OCI-LY3 (cell line): ENCODE results near the gene P2RX3.
"Not testable (repeated sequence)": the region's sequence is repeated elsewhere in the genome, so short reads cannot be mapped to it uniquely, and the experiment has no call there.

Experiments used
- H2AFZ ChIP-seq: fragments of 200-600, 300-600 bp; shearing (Covaris generic); 2 replicates; pipeline ENCODE4 v1.6.0; 2014; ENCODE audit warnings: antibody characterized with exemption, low read depth, low read length
- H3K27ac ChIP-seq: fragments of 200-600, 300-600 bp; sonication (generic); 2 replicates; pipeline ENCODE4 v1.5.1; 2014; ENCODE audit warnings: mild to moderate bottlenecking, low read length, moderate library complexity, mixed read lengths
- H3K27me3 ChIP-seq: fragments of 200-600, 300-600 bp; sonication (generic); 2 replicates; pipeline ENCODE4 v1.6.1; 2014; ENCODE audit warnings: low read depth, low read length, mixed read lengths
- H3K36me3 ChIP-seq: fragments of 200-600, 300-600 bp; sonication (generic); replicated peaks from 2 replicates; pipeline ENCODE3; 2014; ENCODE audit warnings: low read depth, low read length, mixed read lengths
- H3K4me1 ChIP-seq: fragments of 300-600, 200-600 bp; sonication (generic); 2 replicates; pipeline ENCODE4 v1.6.1; 2014; ENCODE audit warnings: low read length, mixed read lengths
- H3K4me2 ChIP-seq: fragments of 200-600, 300-600 bp; sonication (generic); 2 replicates; pipeline ENCODE4 v1.6.1; 2014; ENCODE audit warnings: low read length, mixed read lengths
- H3K4me3 ChIP-seq: fragments of 300-600, 200-600 bp; sonication (generic); 2 replicates; pipeline ENCODE4 v1.5.1; 2014; ENCODE audit warnings: antibody characterized with exemption, mild to moderate bottlenecking, low read length, moderate library complexity
- H3K79me2 ChIP-seq: fragments of 300-600, 200-600 bp; shearing (Covaris generic); 2 replicates; pipeline ENCODE4 v1.6.1; 2014; ENCODE audit warnings: mild to moderate bottlenecking, low read length, mixed read lengths
- H3K9ac ChIP-seq: fragments of 300-600, 200-600 bp; shearing (Covaris generic); 2 replicates; pipeline ENCODE4 v1.6.0; 2014; ENCODE audit warnings: mild to moderate bottlenecking, low read length, moderate library complexity
- H3K9me3 ChIP-seq: fragments of 200-600, 300-600 bp; shearing (Covaris generic); 2 replicates; pipeline ENCODE4 v1.6.1; 2014; ENCODE audit warnings: low read length, mixed read lengths; ENCODE audit not compliant: insufficient read depth
- H4K20me1 ChIP-seq: fragments of 200-600, 300-600 bp; sonication (generic); 2 replicates; pipeline ENCODE4 v1.6.1; 2016; ENCODE audit warnings: low read length, mixed read lengths; ENCODE audit not compliant: insufficient read depth
- CTCF ChIP-seq: fragments of 200-600, 300-600 bp; sonication (generic); IDR thresholded peaks from 2 replicates; pipeline ENCODE4 v1.5.1; 2014; ENCODE audit warnings: antibody characterized with exemption, low read length, low read depth
- EZH2phosphoT487 ChIP-seq: fragments of 200-600 bp; shearing (Covaris generic); IDR thresholded peaks from 2 replicates; pipeline ENCODE4 v1.6.1; 2018; ENCODE audit warnings: antibody characterized with exemption, mixed run types, low read depth

P2RX3 gene

GRCh38 chr11:57338142-57338541 lies at the start of gene P2RX3:
P2RX3 (plus strand) TSS chr11:57338352; CDS start chr11:57338551, 199 bp downstream.
- no peak within 1 kb of the TSS for H3K9ac ChIP-seq

DNA sequence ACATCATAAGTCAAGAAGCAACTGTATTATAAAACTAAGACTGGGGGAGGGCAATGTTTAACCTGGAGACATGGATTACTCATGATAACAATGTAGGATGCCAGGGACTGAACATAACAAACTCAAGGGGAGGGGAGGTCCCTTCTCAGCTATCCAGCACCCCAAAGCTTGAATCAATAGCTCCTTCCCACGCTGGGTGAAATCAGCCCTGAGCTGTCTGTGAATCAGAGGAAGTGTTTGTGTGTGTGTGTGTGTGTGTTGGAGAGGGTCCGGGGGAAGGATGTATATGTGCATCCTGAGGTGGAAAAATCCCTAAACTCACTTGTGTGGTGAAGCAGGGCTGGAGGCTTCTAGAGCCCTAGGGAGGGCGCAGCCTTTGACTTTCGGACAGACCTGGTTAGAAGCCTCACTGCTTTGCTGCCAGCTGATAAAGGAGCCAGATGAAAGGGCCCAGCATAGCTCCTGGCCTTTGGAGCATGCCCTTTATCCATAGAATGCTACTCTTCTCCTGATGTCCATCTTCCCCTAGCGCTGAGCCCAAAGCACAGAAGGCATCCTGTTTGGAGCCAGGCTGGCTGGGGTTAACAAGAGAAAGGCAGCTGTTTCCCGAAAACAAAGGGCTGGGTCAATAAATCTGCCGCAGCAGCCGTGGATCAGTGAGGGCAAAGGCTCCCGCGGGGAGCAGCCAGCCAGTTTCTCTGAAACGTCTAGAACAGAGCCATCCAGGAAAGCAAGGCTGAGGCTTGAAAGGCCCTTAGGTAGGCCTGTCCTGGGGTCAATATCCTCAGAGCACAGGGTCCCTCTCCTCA lies 49.2 kb upstream of the P2RX3 start:
- Histone ChIP-seq H3K9ac (no peak overlapping the region), H2AFZ (no peak overlapping the region), H3K9me3 (no peaks in the 10 kb centered on the region), H4K20me1 (no peaks in the 10 kb centered on the region), H3K27ac (no peak overlapping the region), H3K36me3 (no peaks in the 10 kb centered on the region), H3K4me2 (no peak overlapping the region), H3K27me3 (peaks cover 30% of the 10 kb centered on the region), H3K4me3 (no peak overlapping the region), H3K79me2 (no peaks in the 10 kb centered on the region), H3K4me1 (no peaks in the 10 kb centered on the region)
- TF ChIP-seq CTCF, result no peak
- TF ChIP-seq EZH2phosphoT487, result no peak

More at GRCh38 chr11:57338142-57338541, at the start of gene P2RX3:
- H2AFZ ChIP-seq, result no peak within 1 kb of the TSS
- H4K20me1 ChIP-seq, result no peaks in the 10 kb centered on the region
- TF ChIP-seq CTCF (no peak), EZH2phosphoT487 (no peak)
- peaks cover 28% of the 10 kb centered on the region for H3K4me1 ChIP-seq
- peaks cover 15% of the 10 kb centered on the region for H3K36me3 ChIP-seq
- H3K27me3 ChIP-seq, result peaks cover 13% of the 10 kb centered on the region; the same call in 1 of the 2 replicates
- H3K4me2 ChIP-seq, result no peak within 1 kb of the TSS
- no peak within 1 kb of the TSS for H3K4me3 ChIP-seq
- peaks cover 31% of the 10 kb centered on the region for H3K79me2 ChIP-seq
- no peak within 1 kb of the TSS for H3K27ac ChIP-seq
- no peaks in the 10 kb centered on the region for H3K9me3 ChIP-seq

- peaks cover 30% of the 10 kb centered on the region for H3K27me3 ChIP-seq
- no peak overlapping the region for H3K4me3 ChIP-seq
- no peaks in the 10 kb centered on the region for H3K4me1 ChIP-seq
- H3K9ac ChIP-seq, result no peak overlapping the region
- H3K4me2 ChIP-seq, result no peak overlapping the region
- no peaks in the 10 kb centered on the region for H4K20me1 ChIP-seq
- TF ChIP-seq EZH2phosphoT487 (no peak), CTCF (no peak)
- no peaks in the 10 kb centered on the region for H3K79me2 ChIP-seq
- no peaks in the 10 kb centered on the region for H3K36me3 ChIP-seq
- H2AFZ ChIP-seq, result no peak overlapping the region
- H3K27ac ChIP-seq, result no peak overlapping the region
- H3K9me3 ChIP-seq, result no peaks in the 10 kb centered on the region
Observed at GRCh38 chr11:57290288-57290687, 47.9 kb upstream of the P2RX3 start.

DNA sequence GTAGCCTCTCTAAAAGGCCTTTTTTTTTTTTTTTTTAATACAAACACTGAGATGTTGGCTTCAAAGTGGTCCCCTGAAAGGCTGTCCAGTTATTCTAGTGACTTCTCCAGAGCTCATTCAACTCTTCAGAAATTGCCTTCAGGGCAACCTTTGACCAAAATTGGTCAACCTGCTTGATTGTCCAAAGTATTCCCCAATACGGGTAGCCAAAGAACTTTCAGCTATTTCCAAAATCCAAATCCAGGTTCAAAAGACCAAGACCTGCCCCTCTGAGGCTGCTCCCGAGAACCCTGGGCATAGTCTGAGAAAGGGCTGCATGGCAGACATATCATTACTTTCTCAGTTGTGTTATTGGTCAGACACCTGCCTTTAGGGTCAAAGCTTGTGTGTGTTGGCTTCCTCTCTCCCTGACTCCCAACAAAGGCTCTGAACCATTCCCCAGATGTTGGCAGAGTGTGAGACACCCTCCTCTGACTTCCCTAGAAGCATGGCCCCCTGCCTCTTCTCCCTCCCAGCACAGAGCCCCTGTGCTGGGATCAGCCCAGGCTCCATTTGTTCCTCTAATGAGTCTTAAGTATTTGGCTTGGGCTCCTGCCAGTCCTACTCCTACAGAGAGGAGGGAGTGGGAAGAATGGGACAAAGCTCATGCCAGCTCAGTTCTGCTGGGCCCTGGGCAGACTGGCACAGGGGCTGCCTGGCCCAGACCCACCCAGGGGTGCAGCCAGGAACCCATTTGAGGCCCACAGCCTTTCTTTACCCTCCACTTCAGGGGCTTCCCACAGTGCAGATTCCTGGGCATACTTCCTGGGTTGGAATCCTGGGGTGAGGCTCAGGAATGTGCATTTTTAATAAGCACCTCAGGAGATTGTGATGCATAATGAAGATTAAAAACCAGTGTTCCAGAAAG lies 43.7 kb upstream of the P2RX3 start:
- Histone ChIP-seq H3K27ac (no peak overlapping the region), H2AFZ (no peak overlapping the region), H3K36me3 (peaks cover 9% of the 10 kb centered on the region), H3K27me3 (peaks cover 12% of the 10 kb centered on the region), H3K4me2 (no peak overlapping the region), H3K79me2 (no peaks in the 10 kb centered on the region), H3K4me3 (no peak overlapping the region), H3K9ac (no peak overlapping the region), H3K9me3 (no peaks in the 10 kb centered on the region), H4K20me1 (no peaks in the 10 kb centered on the region), H3K4me1 (no peaks in the 10 kb centered on the region)
- no peak for TF ChIP-seq CTCF
- no peak for TF ChIP-seq EZH2phosphoT487

DNA sequence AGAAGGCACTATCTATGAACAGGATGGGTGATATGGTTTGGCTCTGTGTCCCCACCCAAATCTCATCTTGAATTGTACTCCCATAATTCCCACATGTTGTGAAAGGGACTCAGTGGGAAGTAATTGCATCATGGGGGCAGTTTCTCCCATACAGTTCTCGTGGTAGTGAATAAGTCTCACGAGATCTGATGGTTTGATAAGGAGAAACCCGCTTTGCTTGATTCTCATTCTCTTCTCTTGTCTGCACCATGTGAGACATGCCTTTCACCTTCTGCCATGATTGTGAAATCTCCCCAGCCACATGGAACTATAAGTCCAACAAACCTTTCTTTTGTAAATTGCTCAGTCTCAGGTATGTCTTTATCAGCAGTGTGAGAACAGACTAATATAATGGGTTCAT lies 41.9 kb upstream of the P2RX3 start:
- not testable (repeated sequence) for H3K79me2 ChIP-seq, H3K9ac ChIP-seq, H3K27ac ChIP-seq, H3K4me3 ChIP-seq, H3K27me3 ChIP-seq, H2AFZ ChIP-seq, H3K9me3 ChIP-seq, H3K4me2 ChIP-seq, H4K20me1 ChIP-seq, H3K4me1 ChIP-seq
- peaks cover 16% of the 10 kb centered on the region for H3K36me3 ChIP-seq
